Measurements from ENCODE around the gene PEX5L.
"Not testable (repeated sequence)": the region's sequence is repeated elsewhere in the genome, so short reads cannot be mapped to it uniquely, and the experiment has no call there.

The PEX5L gene, protein sequence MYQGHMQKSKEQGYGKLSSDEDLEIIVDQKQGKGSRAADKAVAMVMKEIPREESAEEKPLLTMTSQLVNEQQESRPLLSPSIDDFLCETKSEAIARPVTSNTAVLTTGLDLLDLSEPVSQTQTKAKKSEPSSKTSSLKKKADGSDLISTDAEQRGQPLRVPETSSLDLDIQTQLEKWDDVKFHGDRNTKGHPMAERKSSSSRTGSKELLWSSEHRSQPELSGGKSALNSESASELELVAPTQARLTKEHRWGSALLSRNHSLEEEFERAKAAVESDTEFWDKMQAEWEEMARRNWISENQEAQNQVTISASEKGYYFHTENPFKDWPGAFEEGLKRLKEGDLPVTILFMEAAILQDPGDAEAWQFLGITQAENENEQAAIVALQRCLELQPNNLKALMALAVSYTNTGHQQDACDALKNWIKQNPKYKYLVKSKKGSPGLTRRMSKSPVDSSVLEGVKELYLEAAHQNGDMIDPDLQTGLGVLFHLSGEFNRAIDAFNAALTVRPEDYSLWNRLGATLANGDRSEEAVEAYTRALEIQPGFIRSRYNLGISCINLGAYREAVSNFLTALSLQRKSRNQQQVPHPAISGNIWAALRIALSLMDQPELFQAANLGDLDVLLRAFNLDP

DNA sequence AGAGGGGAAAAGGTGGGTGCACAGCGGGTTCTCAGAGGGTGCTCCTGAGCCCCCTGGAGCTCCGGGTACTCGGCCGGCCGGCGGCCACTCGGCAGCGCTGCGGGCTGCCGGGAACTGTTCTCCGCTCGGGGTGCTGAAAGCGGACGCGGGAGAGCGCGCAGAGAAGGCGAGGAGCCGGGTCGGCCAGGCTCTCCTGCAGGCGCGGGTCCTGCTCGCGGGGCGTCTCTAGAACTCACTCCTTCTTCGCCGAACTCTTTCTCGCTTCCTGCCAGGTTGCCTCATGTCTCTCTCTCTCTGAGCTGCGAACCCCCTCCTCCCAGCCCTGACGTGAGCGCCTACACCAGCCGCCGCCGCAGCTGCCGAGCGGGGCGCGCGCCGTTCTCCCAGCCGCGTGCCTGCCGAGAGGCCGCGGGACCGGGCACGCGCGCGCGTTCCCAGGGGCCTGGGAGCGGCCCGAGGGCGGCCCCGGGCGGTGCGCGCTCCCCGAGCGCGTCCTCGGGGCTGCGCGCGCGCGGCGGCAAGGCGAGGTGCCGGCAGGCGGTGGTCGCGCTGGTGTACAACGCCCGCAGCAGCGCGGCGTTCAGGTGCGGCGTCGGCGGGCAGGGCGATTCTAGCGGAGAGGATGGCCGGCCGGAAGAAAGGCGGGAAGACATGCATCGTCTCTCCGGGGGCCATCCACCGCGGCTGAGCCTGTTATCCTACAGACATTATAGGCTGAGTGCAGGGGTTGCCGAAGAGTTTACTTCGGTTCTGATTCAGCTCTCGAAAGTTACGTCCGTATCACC is at the start of gene PEX5L:
Gene PEX5L (minus strand): TSS at position 267 of the 785 bp plus-strand sequence. CDS start 338 bp downstream, outside the sequence.
- DNase-seq (ENCODE audit: low read depth), result no peak

DNA sequence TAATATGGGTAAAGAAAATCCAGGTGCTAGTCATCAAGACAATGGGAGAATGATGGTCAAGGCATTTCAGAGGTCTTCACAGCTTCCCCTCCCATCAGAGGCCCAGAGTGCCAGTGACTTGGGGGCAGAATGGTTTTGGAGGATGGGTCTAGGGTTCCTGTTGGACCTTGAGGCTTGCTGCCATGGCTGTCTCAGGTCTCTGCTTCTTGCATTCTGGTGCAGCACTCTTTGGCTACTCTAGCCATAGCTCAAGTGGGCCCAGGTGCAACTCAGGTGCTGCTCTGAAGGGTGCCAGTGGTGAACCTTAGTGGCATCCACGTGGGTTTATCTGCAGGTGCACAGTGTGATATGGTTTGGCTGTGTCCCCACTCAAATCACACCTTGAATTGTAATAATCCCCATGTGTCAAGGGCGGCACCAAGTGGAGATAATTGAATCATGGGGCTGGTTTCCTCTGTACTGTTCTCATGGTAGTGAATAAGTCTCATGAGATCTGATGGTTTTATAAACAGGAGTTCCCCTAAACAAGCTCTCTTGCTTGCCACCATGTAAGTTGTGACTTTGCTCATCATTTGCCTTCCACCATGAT is 48.5 kb upstream of the PEX5L start:
- no peak for DNase-seq (ENCODE audit: low read depth)

DNA sequence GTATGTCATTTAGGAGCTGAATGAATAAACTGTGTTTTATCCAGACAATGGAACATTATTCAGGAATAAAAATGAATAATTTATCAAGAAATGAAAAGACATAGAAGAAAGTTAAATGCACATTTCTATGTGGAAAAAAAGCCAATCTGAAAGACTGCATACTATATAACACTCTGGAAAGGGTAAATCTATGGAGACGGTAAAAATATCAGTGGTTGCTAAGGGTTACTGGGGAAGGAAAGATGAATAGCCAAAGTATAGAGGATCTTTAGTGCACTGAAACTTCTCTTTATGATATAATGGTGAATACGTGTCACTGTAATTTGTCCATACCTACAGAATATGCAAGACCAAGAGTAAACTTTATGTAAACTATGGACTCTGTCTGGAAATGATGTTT is 46.0 kb upstream of the PEX5L start:
- no peak for DNase-seq (ENCODE audit: low read depth)

DNA sequence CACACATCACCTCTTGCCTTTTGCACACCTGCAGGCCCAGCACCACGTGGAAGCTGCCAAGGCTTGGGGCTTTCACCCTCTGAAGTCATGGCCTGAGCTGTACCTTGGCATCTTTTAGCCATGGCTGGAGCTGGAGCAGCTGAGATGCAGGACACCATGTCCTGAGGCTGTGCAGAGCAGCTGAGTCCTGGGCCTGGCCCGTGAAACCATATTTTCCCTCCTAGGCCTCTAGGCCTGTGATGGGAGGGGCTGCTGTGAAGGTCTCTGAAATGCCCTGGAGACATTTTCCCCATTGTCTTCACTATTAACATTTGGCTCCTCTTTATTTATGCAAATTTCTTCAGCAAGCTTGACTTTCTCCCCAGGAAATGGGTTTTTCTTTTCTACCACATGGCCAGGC is 41.9 kb upstream of the PEX5L start:
- DNase-seq (ENCODE audit: low read depth), result no peak

DNA sequence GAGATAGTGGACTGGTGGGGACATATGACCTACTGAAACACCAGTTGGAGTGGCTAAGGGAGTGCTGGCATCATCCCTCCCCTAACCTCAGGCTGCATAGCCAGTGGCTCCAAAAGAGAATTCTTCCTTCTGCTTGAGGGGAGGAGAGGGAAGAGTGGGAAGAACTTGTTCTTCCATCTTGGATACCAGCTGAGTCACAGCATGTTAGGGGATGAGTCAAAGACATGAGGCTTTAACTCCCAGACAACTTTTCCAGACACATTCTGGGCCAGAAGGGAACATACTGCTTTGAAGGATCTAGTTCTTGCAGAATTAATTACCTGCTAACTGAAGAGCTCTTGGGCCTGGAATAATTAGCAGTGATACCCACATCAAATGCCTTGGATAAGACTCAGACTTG is 36.8 kb upstream of the PEX5L start:
- no peak for DNase-seq (ENCODE audit: low read depth)

DNA sequence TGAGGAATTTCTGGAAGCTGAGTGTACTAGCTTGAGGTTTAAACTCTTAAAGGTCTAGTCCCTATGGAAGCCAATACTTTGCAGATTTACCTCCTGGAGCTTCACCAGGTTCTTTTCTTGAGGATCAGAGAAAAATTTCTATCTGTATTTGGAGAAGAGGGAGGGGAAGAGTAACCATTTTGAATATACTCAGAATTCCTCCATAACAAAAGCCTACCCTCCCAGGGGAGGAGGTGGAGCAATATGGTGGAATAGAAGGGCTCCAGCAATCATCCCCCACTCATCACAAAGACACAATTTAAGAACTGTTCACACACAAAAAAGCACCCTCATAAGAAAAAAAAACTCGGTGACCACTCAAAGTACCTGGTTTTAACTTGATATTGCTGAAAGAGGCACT is 36.0 kb upstream of the PEX5L start:
- DNase-seq (ENCODE audit: low read depth), result no peak

DNA sequence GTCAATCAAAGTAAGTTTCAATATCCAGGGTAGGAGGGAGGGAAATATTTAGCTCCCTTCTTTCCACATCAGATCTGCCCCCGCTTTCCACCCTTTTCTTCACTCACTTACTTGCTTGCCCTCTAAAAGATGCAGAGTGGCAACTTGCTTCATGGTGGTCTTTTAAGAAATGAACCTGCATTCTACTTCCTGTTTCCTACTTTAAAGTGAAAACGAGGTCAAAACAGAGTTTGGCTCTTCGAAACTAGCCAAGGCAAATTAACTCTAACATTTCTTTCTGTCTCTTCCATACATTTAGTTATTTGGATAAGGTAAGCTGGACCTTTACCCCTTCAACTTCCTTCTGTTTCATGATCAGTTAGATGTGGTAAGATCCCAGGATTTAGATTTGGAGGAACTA is 34.2 kb upstream of the PEX5L start:
- no peak for DNase-seq (ENCODE audit: low read depth)

DNA sequence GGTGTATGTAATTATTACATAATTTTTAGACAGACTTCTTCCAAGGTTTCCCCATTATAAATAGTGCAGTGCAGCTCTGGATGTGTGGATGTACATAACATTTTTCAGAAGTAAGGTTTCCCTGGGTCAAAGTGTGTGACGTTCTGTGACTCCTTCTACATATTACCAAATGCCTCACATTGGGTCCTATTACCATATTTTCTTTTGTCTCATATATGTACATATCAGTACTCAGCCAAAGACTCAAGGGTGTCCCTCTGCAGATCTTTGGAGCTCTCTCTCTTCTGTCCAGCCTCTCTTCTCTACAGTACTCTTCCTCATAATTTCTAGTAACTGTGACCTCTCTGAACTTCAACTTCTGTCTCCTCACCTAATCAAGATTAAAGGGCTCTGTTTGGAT is 31.3 kb upstream of the PEX5L start:
- no peak for DNase-seq (ENCODE audit: low read depth)

DNA sequence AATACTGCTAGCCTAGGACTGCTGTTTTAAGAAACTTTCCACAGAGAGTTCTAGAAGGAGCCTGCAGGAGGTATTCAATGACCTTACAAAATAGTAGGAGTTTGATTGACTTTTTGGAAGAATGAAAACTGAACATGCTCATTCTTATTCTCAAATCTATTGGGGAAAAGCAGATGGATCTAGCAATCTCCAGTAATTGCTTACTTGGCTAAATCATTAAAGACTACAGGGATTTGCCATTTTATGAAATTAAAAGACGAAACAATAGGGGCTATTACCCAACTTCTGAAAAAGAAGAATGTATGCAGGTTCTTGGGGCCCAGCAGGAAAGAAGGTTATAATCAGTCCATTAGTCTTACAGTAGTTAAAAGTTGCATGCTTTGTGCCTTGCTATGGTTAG is 29.9 kb upstream of the PEX5L start:
- DNase-seq (ENCODE audit: low read depth), result no peak

DNA sequence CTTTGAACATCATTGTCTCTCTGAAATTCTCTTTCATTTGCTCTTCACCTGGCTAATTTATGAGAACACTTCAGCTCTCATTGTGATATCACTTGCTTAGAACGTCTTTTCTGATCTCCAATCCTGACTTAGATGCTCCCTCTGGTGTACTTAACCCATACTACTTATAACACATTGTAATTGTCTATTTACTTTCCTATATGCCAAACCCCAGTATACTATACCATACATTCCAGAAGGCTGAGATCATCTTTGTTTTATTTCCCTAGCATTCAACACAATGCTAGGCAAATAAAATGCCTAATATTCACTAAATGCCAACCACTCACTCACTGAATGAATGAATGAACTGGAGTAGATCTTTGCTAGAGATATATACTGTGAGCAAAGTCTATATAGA is 27.0 kb upstream of the PEX5L start:
- no peak for DNase-seq (ENCODE audit: low read depth)

DNA sequence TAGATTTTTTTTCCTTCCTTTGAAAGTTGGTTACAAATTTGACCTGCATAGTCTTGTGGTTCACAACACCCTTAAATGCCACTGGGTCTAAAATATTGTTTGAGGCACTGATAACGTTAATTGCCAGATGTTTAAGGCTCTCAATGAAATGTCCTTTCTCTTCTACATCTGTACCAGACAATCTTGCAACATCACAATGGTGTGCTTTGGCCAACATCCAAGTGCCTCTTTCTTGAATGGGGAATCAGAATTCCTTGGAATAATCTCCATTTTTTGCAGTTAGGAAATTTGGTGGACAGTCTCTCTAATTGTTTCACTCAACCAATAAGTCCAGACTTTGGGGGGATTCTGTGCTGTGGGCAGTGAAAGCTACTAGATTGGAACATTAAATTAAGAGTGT is 26.0 kb upstream of the PEX5L start:
- no peak for DNase-seq (ENCODE audit: low read depth)

DNA sequence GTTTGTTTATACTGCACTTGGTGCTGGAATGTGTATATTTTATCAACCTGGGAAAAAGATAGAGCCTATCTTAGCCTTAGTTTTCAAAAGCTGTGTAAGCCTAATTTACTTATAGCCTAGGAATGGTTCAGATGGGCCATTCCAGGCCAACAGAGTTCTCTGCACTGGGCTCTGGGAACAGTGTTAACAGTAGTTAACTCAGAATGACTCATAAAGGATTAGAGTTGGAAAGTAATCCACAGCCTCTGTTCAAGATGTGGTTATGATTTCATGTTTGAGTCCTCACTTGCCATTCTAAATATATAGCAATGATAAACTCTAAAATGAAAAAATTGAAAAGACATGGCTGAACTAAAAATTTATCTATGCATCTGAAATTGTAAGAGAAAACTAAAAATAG is 22.6 kb upstream of the PEX5L start:
- no peak for DNase-seq (ENCODE audit: low read depth)

DNA sequence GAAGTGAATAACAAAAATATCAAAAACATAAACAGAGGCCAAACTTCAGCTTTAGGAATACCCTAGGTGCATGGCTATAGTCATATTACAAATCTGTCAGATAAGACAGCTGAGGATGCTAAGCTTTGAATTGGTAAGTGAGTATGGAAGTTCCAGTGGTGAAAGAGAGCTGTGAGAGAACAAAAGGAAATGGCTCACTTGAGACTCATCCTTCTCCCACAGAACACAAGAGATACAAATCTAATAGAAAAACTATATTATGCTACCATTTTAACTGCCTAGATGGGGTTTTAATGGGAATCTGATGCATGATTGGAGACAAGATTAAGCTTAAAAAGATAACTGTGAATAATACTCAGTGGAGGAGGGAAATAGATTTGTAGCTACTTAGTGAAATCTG is 21.5 kb upstream of the PEX5L start:
- no peak for DNase-seq (ENCODE audit: low read depth)

DNA sequence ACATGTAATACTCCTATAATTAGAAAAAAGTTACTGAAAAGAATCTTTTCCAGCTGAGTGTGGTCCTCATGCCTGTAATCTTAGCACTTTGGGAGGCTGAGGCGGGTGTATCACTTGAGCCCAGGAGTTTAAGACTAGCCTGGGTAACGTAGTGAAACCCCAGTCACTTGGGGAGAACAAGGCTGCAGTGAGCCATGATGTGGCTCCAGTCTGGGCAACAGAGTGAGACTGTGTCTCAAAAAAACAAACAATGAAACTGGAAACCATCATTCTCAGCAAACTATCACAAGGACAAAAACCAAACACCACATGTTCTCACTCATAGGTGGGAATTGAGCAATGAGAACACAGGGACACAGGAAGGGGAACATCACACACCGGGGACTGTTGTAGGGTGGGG is 18.9 kb upstream of the PEX5L start:
- not testable (repeated sequence) for DNase-seq (ENCODE audit: low read depth)

DNA sequence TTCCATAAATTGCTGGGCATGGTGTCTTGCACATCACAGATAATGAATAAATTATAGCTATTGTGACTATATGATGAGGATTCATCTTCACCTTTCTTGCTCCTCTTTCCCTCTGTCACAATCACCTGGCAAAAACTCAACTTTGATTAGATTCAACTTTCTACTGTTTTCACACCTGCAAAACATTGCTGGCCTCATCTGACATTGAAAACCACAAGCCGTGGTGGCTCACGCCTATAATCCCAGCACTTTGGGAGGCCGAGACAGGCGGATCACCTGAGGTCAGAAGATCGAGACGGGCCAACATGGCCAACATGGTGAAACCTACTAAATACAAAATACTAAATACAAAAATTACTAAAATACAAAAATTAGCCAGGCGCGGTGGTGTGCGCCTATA is 12.7 kb upstream of the PEX5L start:
- DNase-seq (ENCODE audit: low read depth), result no peak

DNA sequence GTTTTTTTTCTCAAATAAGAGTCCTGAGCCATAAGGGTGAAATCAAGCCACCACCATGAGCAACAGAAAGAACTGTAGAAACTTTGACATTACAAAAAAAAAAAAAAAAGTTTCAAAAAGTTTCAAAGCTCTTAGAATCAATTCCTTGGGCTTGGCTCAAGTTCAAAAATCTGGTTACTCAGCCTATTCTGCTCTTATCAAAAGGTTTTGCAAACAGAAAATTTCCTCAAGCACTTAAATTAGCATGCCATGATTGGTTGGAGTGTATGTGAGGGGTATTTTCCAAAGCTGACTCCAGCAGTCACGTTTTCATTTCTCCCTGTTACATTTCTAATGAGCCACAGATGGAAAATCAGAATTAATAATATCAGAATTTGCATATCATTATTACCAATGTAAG is 12.1 kb upstream of the PEX5L start:
- DNase-seq (ENCODE audit: low read depth), result no peak

DNA sequence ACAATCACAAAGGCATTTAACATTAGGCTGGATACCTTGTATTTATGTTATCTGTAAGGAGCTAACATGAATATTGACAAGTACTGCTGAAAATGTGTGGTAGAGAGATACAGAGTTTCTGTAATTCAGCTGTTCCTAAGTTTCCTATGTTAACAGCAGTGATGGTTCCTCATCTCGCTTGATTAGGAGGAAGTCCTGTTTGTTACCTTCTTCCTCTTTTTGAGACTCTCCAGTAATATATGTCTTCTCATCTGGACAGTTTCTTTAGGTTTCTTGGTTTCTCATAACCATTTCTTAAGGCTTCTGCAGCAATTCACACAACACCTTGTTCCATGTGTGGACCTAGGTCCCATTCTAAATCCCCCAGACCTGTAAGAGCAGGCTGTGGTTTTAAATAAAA is 11.4 kb upstream of the PEX5L start:
- no peak for DNase-seq (ENCODE audit: low read depth)

DNA sequence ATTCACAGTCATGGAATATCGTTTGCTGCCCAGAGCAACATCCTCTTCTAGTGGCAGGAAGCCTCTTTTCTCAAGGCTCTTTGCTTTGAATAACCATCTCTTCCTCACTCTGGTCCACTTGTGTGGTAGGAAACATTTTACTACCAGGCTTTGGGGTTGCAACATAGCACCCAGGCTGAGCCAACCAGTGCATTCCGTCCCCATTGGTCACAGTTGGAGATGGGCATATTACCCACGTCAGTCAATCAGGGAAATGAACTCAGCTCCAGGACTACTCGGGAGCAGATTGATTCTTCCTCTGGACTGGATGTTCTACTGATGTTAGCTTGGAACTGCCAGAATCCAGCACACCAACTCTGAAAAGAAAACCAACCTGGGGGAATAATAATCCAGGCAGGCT is 4.2 kb upstream of the PEX5L start:
- DNase-seq (ENCODE audit: low read depth), result no peak

DNA sequence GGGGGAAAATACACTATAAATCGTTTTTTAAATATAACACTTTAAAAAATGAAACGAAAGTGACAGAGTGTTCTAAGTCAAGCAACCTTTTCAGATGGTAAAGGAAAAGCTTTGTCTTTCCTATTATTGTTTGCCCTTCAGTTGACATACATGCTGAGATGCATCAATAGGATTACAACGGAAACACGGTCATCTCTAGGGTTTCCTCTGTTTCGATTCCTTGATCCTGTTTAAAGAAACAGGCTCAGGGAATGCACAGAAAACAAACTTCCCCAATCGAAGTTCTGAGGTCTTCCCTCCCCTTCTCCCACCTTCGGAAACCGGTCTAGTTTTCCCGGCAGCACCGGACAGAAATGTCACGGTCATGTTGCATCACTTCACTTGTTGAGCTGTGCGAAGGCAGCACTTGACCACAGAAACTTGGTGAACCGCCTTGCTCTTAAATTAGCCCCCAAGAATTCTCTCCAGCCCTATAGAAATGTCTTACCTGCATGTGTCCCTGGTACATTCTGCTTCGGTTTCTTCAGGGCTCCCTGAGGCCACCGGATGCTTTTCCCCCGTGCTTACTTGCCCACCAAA is 556 bp downstream of the PEX5L start:
- no peak for DNase-seq (ENCODE audit: low read depth)

DNA sequence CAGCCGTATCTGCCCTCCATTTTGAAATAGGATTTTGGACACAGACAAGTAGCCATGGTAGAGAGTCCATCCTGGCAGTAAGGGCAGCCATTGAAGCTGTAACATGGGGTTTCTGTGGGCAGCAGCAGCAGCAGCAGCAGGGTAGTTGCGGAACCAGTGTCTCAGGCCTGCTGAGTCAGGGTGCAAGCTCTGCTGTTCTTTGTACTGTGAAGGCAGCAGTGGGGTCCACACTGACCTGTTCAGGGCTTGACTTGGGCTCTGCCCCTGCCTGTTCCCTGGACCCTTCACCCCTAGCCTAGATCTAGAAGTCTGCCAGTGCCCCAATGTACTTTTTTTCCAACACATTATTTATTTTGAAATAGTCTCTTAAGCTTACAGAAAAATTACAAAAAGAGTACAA is 9.7 kb downstream of the PEX5L start:
- DNase-seq (ENCODE audit: low read depth), result no peak

DNA sequence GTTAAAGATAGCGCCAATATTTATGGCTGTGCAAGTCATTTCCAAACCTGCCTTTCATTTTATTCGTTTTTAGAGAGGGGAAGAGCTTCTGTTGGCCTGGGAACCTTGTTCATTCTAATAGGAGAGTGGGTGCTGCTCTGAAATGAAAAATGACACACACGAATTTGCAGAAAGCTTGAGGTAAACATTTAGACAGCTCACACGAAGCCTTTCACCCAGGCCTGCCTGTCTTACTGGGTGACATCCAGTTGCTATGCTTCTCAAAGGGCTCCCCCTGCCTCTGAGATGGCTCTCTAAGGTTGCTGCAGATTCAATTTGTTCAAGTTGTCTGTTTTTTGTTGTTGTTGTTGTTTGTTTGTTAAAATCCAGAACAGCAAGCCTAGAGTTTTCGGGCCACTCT is 18.2 kb downstream of the PEX5L start:
- DNase-seq (ENCODE audit: low read depth), result no peak

DNA sequence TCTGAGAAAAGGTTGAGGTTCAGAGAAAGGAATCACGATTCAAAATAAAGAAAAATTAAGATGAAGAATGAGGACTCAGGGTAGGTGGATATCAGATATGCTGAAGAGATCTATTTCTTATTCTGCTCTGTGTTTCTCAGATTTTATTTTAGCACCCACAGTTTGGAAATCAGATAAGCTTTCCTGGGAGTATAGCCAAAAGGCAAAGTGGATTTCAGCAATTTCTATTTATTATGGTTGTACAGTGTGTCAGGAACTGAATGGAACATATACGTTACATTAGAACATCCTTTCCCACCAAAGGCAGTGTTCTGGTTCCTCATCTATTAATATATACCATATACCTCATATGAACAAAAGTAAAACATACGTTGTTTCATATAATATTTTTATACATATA is 18.9 kb downstream of the PEX5L start:
- DNase-seq (ENCODE audit: low read depth), result no peak

All from stimulated activated CD8-positive, alpha-beta memory T cell treated with anti-CD3 and anti-CD28 coated beads, Interleukin-12 subunit alpha, Interleukin-12 subunit beta, amount 100 ng/mL, for 1 hour (primary cell).